B cell (primary cell): ENCODE results near the gene ELAVL2. TPM values are rescaled to one million over a fixed set of nuclear protein-coding genes. Genes with fewer than 3 reads are reported as not detected.

Source experiments
- ATAC-seq: fragments of 200-7000 bp; cut with Tn5 transposase; one replicate; pipeline ENCODE4 v1.10.0; 2021; ENCODE audit warnings: low read depth, mild to moderate bottlenecking, moderate number of reproducible peaks, moderate library complexity
- CTCF ChIA-PET: fragments of 350-600 bp; sonication (Branson Sonifier 250); formaldehyde crosslinking; loops from one replicate; lab custom pipeline; 2021; ENCODE audit warnings: antibody characterized with exemption, inconsistent platforms; lab: Charles Lee
- POLR2A ChIA-PET: fragments of 350-600 bp; sonication (Branson Sonifier 250); formaldehyde crosslinking; loops from one replicate; lab custom pipeline; 2021; ENCODE audit warnings: antibody characterized with exemption; lab: Charles Lee
- DNase-seq: peaks from one replicate; pipeline ENCODE4 v3.0.0; 2013
- H2AFZ ChIP-seq: 2 replicates; pipeline ENCODE4 v1.6.1; 2012; ENCODE audit warnings: mild to moderate bottlenecking, low read depth, low read length; ENCODE audit not compliant: insufficient read depth, poor library complexity, severe bottlenecking
- H3K27ac ChIP-seq, 2 donors: 1 replicate in 1 of 2; 2 replicates in 1 of 2; pipeline ENCODE4 v1.5.1; 2012 to 2013; ENCODE audit warnings: low read length in 2 of 2, mild to moderate bottlenecking in 2 of 2, moderate library complexity in 1 of 2
- H3K27me3 ChIP-seq, 4 experiments: fragments of 200-600 bp in 1 of 4; sonication (generic) in 1 of 4; replicated peaks in 1 of 4; 1 replicate in 2 of 4; 2 replicates in 2 of 4; pipeline versions ENCODE4 v1.6.1 to v1.7.0; 2013 to 2016; ENCODE audit warnings: low read length in 3 of 4, mild to moderate bottlenecking in 2 of 4, mixed read lengths in 1 of 4, moderate library complexity in 1 of 4; ENCODE audit not compliant: insufficient read depth in 4 of 4, control insufficient read depth in 3 of 4; ENCODE audit errors: control extremely low read depth in 1 of 4
- H3K36me3 ChIP-seq, 2 experiments: replicated peaks in 1 of 2; 1 replicate in 1 of 2; 2 replicates in 1 of 2; pipeline versions ENCODE4 v1.6.1 to v1.7.1; 2013; ENCODE audit warnings: low read length in 1 of 2; ENCODE audit not compliant: insufficient read depth in 2 of 2, control insufficient read depth in 1 of 2; ENCODE audit errors: control extremely low read depth in 1 of 2, extremely low read depth in 1 of 2
- H3K4me1 ChIP-seq, 2 donors: fragments of 200-600 bp in 1 of 2; sonication (generic) in 1 of 2; 1 replicate in 1 of 2; 2 replicates in 1 of 2; pipeline versions ENCODE4 v1.5.1 to v1.6.1; 2013 to 2017; ENCODE audit warnings: low read length in 2 of 2; ENCODE audit not compliant: control insufficient read depth in 2 of 2, insufficient read depth in 2 of 2
- H3K4me2 ChIP-seq: replicated peaks from 2 replicates; pipeline ENCODE3; 2012; ENCODE audit warnings: mild to moderate bottlenecking, low read depth, low read length; ENCODE audit not compliant: poor library complexity, severe bottlenecking
- H3K4me3 ChIP-seq, 5 experiments: fragments of 200-600 bp in 1 of 5; sonication (generic) in 1 of 5; 1 replicate in 3 of 5; 2 replicates in 2 of 5; pipeline versions ENCODE4 v1.5.1 to v1.7.0; 2011 to 2016; ENCODE audit warnings: low read length in 4 of 5, mild to moderate bottlenecking in 4 of 5, low read depth in 2 of 5, control low read depth in 1 of 5, moderate library complexity in 1 of 5; ENCODE audit not compliant: insufficient read depth in 1 of 5; ENCODE audit errors: control extremely low read depth in 1 of 5, extremely low read depth in 1 of 5
- H3K79me2 ChIP-seq: fragments of 200-600 bp; sonication (generic); one replicate; pipeline ENCODE4 v1.6.0; 2016; ENCODE audit warnings: low read length; ENCODE audit not compliant: control insufficient read depth, insufficient read depth
- H3K9ac ChIP-seq: fragments of 200-600 bp; sonication (generic); 2 replicates; pipeline ENCODE4 v1.6.1; 2017; ENCODE audit warnings: mild to moderate bottlenecking, low read length, moderate library complexity
- H3K9me3 ChIP-seq, 3 donors: one replicate each; pipeline versions ENCODE4 v1.6.1 to v1.7.1; 2013; ENCODE audit warnings: low read length in 2 of 3; ENCODE audit not compliant: control insufficient read depth in 2 of 3, insufficient read depth in 1 of 3; ENCODE audit errors: control extremely low read depth in 1 of 3
- H4K20me1 ChIP-seq: 2 replicates; pipeline ENCODE4 v1.6.0; 2012; ENCODE audit warnings: mild to moderate bottlenecking, low read length; ENCODE audit not compliant: insufficient read depth, control insufficient read depth, poor library complexity, severe bottlenecking
- H3K27ac Mint-ChIP-seq: one replicate; pipeline ENCODE4 v1.8.0; 2021; ENCODE audit warnings: mixed read lengths
- H3K27me3 Mint-ChIP-seq: one replicate; pipeline ENCODE4 v1.8.0; 2021; ENCODE audit warnings: mixed read lengths
- H3K4me1 Mint-ChIP-seq: one replicate; pipeline ENCODE4 v1.8.0; 2021; ENCODE audit warnings: mixed read lengths
- H3K4me3 Mint-ChIP-seq: one replicate; pipeline ENCODE4 v1.8.0; 2021; ENCODE audit warnings: mixed read lengths
- H3K9me3 Mint-ChIP-seq: one replicate; pipeline ENCODE4 v1.8.0; 2022; ENCODE audit warnings: mixed read lengths; ENCODE audit not compliant: insufficient read depth
- EZH2 ChIP-seq: IDR thresholded peaks from 2 replicates; pipeline ENCODE4 v1.6.1; 2012; ENCODE audit warnings: borderline replicate concordance, low read depth, mild to moderate bottlenecking, moderate library complexity, low read length; ENCODE audit not compliant: insufficient read depth, poor library complexity, severe bottlenecking
- WGBS: methylation state at CpG from one replicate; pipeline ENCODE4 v1.1.5; 2013; ENCODE audit warnings: missing lambda C conversion rate; ENCODE audit not compliant: insufficient coverage; 5-methylcytosine and 5-hydroxymethylcytosine counted together
- intact Hi-C: fragments of 100-400 bp; cut with micrococcal nuclease; formaldehyde crosslinking; loops from one replicate; pipeline ENCODE4 v1.10.0; 2022
- polyA plus RNA-seq: library from polyadenylated mRNA; depleted of rRNA; stranded (reverse); fragments of >200 nt; gene quantifications from 2 replicates; pipeline ENCODE4 v1.2.3, GENCODE V29; 2012
- total RNA-seq, 2 donors: library from RNA; stranded (reverse); fragments of 120-200 nt in 1 of 2; gene quantifications; 1 replicate in 1 of 2; 2 replicates in 1 of 2; pipeline versions ENCODE4 v1.2.3 to v1.2.4, GENCODE V29; 2013 to 2022
- TF ChIP-seq, protein P1 (sequence below): fragments of 200-600 bp; IDR thresholded peaks from one replicate; pipeline ENCODE4 v1.8.0; 2022; ENCODE audit warnings: antibody characterized with exemption, mild to moderate bottlenecking

The ELAVL2 gene
- total and polyA plus RNA-seq, 2 donors (not counting 1 experiment from before 2014, with no cell fraction given), result not detected

DNA sequence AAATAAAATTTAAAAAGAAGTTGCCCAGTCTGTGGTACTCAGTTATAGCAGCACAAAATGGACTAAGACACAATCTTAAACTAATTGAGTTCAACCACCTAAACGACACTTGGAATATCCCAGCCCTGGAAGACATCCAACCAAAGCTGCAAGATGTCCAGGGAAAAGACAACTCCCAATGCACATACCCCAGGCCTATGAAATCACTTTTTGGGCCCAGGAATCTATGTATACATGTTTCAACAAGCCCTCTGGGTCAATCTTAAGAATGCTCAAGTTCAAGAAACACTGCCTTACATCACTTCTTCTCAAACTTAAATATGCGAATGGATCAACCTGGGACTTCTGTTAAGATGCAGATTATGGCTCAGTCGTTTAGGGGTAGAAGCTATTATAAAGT lies 148.6 kb downstream of the ELAVL2 start:
- Histone ChIP-seq H4K20me1 (no peaks in the 10 kb centered on the region), H3K4me1 (no peaks in the 10 kb centered on the region), H3K27ac (no peak overlapping the region), H3K36me3 (no peaks in the 10 kb centered on the region), H2AFZ (no peak overlapping the region), H3K4me2 (no peak overlapping the region), H3K9ac (no peak overlapping the region), H3K27me3 (no peaks in the 10 kb centered on the region), H3K4me3 (no peak overlapping the region), H3K9me3 (no peaks in the 10 kb centered on the region), H3K79me2 (no peaks in the 10 kb centered on the region)
- no peaks in the 10 kb centered on the region for H3K4me1 Mint-ChIP-seq
- intact Hi-C loops, result no loop called here
- ATAC-seq, result no peak
- no peak for DNase-seq
- CTCF ChIA-PET, result no interaction called here
- no peak overlapping the region for H3K27ac Mint-ChIP-seq
- TF ChIP-seq EZH2, result no peak
- TF ChIP-seq, protein P1, sequence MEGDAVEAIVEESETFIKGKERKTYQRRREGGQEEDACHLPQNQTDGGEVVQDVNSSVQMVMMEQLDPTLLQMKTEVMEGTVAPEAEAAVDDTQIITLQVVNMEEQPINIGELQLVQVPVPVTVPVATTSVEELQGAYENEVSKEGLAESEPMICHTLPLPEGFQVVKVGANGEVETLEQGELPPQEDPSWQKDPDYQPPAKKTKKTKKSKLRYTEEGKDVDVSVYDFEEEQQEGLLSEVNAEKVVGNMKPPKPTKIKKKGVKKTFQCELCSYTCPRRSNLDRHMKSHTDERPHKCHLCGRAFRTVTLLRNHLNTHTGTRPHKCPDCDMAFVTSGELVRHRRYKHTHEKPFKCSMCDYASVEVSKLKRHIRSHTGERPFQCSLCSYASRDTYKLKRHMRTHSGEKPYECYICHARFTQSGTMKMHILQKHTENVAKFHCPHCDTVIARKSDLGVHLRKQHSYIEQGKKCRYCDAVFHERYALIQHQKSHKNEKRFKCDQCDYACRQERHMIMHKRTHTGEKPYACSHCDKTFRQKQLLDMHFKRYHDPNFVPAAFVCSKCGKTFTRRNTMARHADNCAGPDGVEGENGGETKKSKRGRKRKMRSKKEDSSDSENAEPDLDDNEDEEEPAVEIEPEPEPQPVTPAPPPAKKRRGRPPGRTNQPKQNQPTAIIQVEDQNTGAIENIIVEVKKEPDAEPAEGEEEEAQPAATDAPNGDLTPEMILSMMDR, result no peak
- no peaks in the 10 kb centered on the region for H3K27me3 Mint-ChIP-seq
- 90% methylated on average over 1 of the region's 3 CpGs for WGBS
- H3K4me3 Mint-ChIP-seq, result no peak overlapping the region
- POLR2A ChIA-PET, result no interaction called here
- H3K9me3 Mint-ChIP-seq, result no peaks in the 10 kb centered on the region

DNA sequence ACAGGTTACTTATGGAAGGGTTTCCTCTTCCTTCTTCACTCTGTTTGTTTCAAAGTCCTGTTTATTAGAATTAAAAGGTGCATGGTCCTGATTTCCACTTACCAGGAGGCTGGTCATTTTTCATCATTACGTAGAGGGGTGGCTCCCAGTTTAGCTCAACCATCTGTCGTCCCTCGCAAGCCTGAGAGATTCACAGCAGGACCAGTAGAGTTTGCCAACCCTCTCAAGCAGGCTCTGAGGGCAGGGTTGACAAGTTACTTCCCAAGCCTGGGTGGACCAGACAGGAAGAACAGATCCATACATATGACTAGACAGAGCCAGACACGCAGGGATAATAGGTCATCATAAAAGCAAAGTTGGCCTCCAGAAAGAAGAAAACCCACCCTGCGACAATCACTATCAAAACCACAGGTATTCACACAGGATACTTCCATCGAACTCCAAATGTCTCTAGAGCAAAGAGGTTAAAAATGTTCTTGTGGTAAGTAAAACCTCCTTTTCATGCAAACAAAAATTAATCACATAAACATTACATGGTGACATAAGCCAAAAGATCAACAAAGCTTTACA lies 151.9 kb downstream of the ELAVL2 start:
- TF ChIP-seq, protein P1, result no peak
- no peak for TF ChIP-seq EZH2
- intact Hi-C loops, result no loop called here
- Mint-ChIP-seq H3K4me1 (no peaks in the 10 kb centered on the region), H3K4me3 (no peak overlapping the region), H3K27me3 (no peaks in the 10 kb centered on the region), H3K27ac (no peak overlapping the region), H3K9me3 (no peaks in the 10 kb centered on the region)
- Histone ChIP-seq H3K79me2 (no peaks in the 10 kb centered on the region), H4K20me1 (no peaks in the 10 kb centered on the region), H3K27ac (no peak overlapping the region), H3K4me1 (no peaks in the 10 kb centered on the region), H3K9me3 (no peaks in the 10 kb centered on the region), H3K4me3 (no peak overlapping the region), H2AFZ (no peak overlapping the region), H3K27me3 (no peaks in the 10 kb centered on the region), H3K9ac (no peak overlapping the region), H3K4me2 (no peak overlapping the region), H3K36me3 (no peaks in the 10 kb centered on the region)
- ATAC-seq (no peak), DNase-seq (no peak)
- CTCF ChIA-PET, result no interaction called here
- POLR2A ChIA-PET, result no interaction called here
- WGBS, result 98% methylated on average over 4 of the region's 6 CpGs
